Activated T-cell treated with anti-CD3 and anti-CD28 coated beads for 4 hours (primary cell): ENCODE data around the gene TYMP.

ENCODE experiments used
- DNase-seq: peaks from one replicate; pipeline ENCODE4 v3.0.0-alpha.2; 2020

The TYMP gene

DNA sequence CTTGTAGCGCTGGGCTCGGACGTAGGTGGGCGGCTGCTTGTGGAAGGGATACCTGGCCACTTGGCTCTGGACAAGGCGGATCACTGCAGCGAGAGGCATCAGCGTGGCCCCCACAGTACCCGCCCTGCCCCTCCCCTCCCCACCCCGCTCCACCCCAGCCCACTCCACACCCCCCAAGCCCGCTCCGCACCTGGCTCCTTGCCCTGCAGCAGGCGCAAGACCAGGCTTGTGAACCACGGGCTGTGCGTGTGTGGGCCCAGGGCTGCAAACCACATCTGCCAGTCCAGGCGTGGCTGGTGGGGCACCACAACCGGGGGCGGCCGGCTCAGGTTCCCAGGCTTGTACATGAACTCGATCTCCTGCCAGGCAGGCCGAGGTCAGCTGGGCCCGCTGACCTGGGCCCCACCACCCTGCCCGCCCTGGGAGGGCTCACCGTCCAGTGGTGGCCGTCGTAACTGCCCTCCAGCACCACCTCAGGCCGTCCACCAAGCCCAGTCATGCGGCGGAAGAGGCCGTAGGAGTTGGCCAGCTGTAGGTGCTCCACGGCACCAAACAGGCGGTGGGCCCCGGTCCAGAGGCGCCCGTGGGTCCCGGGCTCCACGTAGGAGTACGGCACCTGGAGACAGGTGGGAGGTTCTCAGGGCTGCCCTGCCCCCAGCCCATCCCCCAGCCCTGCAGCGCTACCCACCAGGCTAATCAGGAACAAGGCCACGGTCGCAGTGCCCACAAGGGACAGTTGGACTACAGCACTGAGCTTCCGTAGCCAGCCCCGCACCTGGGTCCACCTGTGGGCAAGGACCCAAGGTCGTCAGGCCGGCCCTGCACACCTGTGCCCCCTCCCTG is 25.2 kb downstream of the TYMP start:
- DNase-seq: no peak

DNA sequence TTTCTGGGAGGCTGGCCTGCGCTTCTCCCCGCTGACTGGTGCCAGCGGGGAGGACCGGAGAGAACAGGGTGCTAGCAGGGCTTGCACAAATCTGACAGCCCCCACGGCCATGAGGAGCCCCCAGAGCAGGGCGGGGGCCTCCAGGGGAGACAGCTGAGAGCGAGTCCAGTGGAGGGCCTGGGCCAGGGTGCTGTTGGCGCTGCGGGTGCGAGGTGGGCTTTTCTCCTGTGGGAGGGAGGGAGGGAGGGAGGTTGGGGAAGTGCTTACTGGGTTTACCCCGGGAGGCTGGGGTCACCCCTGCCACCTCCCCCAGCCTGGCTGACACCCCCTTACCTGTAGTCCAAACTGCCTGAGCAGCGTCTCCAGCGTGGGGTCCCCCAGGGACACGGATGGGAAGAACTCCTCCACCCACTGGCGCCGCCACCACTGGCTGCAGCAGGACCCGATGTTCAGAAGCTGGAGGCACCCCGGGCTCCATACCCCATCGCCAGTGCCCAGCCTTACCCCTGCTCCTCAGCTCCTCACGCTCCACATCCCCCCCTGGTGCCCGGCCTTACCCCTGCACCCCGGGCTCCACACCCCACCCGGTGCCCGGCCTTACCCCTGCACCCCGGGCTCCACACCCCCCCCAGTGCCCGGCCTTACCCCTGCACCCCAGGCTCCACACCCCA is 26.2 kb downstream of the TYMP start:
- no peak for DNase-seq

DNA sequence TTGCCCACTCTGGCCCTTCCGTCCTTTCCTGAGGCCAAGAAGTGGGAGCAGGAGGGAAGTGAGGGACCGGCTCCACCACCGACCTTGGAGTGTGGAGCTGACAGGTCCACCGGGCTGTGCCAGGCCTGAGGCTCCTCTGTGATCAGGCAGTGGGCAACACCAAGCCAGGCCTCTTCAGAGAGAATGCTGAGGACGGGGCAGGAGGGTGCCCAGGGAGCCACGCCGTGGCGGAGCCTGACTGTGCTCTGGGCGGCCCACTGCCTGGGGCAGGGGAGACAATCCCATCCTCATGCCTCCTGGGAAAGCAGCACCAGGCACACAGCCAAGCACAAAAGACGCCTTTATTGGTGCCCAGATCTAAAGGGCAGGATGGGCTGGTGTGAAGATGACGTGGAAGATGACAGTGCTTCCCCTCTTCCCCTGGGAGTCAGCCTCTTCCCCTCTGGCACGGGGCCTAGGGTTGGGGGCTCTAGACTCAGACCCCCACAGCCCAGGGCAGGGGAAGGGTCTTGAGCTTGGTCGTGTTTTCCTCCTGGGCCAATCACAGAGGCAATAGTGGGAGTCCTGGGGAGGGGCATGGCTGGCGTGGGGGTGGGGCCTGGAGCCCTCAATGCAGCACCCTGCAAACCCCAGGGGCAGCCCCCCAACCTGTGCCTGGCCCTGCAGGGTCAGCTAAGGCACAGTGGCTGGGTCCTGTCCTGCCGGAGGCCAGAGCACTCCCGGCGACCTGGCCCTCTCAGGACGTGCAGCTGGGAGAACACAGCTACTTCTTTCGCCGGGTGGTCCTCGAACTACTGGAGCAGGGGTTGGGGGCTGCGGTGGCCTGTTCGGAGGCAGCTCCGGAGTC is 27.0 kb downstream of the TYMP start:
- no peak for DNase-seq

DNA sequence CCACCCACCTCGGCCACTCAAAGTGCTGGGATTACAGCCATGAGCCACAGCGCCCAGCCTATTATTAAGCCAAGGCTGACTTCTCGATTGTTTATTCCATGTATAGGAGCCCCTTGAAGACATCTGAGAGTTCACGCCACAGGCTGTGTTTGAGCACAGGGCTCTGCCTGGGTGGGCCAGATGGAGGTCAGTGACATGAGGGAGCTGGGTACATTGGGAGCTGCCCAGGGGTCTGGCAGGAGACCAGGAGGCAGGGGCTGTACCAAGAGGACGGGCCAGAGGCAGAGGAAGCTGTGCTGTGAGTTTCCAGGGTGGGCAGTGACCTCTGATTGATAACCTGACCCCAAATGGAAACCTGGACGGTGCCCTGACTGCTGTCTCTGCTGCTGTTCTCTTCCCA is 27.7 kb downstream of the TYMP start:
- no peak for DNase-seq

DNA sequence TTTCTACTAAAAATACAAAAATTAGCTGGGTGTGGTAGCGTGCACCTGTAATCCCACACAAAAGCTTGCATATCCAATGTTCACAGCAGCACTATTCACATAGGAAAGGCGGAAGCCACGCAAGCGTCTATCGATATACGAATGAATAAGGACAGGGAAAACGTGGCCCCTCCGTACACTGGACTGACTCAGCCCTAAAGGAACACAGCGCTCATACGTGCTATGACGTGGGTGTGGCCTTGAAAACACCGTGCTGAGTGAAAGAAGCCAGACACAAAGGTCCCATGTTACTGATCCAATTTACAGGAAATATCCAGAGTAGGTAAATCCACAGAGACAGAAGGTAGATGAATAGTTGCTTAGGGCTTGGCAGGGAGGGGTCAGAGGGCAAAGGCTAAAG is 29.4 kb downstream of the TYMP start:
- no peak for DNase-seq

DNA sequence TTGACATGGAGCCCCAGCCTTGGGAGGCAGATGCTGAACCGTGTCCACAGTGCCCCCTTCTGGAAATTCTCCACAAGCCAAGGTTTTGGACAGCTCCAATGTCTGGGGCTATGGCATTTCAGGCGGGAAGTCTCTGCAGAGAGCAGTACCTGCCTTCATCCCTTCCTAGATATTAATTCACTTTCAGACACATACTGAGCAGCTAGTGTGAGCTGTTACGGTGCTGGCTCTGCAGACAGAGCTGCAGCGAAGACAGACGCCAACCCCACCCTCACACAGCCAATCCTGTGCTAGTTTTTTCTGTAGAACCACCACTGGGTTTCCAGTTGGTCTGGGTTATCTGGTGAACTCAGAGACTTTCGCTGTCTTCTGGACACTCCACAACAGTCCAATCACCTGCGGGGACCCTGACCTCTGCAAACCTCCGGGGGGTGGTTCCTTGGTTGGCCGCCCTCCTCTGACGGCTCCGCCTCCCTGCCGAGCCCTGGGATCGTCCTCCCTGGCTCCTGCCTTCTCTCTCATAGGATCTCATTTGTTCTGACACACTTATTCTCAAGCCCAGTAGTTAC is 31.4 kb downstream of the TYMP start:
- peak; percentile 65 for DNase-seq

DNA sequence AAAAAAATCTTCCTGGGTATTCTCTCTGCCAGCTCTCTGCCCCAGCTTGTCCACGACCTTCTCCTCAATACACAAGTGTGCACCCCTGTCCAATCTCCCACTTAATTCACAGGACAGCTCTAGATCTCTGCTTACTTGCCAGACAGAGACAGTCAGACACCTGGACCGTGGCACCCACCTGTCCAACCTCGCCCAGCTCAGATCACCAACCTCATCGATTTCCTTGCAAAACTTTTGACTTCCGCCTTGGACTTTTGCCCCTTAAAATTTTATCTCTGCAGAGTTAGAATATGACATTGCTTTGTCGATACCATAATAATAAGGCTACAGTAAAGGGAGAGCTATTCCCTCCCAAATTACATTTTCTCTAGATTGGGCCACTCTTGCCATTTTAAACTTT is 32.7 kb downstream of the TYMP start:
- no peak for DNase-seq

DNA sequence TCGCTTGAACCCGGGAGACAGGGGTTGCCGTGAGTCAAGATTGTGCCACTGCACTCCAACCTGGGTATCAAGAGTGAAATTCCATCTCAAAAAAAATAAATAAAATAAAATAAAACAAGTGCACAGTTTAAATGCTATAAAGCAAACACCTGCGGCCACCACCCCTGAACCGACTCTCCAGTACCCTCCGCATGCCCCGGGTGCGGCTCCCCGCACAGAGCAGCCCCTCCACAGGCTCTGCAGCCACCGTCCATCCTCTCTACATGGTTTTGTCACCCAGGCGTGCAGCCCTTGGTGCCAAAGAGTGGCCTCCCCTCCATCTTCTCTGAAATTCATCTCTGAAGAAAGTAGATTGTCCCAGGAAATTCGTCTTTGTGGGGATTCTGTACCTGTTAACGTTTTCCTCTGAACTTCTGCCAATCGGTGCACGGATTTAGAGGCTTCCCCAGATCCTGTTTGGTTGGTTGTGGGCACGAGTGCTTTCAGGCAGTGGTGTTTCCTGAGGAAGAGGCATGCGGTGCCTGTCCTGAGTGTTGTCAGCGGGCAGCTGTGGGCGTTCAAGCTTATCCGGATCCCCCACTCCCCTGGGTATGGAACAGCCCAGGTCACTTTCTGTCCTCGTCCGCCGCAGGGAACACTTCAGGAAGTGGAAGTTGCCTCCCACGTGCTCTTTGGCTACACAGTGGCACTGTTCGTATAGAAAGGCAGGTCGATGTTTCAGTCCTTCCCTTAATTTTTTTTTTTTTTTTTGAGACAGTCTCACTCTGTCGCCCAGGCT is 39.1 kb downstream of the TYMP start:
- DNase-seq: no peak

DNA sequence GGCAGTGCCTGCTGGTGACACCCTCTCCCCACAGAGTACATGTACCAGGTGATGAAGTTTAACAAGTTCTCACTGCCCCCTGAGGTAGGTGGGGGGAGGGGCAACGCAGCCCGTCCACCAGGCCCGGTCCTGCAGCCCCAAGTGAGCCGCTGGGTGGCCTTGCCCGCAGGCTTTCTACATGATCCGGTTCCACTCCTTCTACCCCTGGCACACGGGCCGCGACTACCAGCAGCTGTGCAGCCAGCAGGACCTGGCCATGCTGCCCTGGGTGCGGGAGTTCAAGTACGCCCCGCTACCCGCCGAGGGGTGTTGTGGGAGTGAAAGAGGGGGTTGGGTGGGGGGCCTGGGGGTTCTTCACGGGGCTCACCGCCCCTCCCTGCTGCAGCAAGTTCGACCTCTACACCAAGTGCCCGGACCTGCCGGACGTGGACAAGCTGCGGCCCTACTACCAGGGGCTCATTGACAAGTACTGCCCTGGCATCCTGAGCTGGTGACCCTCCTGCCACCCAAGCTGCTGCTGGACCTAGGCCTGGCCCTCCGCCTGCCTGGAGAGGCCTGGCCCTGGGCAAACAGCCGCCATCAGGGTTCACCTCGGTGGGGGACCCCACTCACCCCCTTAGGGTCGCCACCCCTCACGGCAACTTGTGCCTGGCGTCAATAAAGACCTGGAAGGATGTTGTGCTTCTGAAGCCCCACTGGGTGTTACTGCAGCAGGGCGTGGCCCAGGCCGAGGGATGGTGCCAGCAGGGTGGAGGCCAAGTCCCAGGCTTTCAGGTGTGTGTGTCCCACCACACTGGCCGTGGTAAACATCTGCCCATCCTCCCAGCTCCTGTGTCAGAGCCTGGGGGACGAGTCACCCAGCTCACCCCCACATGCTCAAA is 40.2 kb downstream of the TYMP start:
- no peak for DNase-seq

DNA sequence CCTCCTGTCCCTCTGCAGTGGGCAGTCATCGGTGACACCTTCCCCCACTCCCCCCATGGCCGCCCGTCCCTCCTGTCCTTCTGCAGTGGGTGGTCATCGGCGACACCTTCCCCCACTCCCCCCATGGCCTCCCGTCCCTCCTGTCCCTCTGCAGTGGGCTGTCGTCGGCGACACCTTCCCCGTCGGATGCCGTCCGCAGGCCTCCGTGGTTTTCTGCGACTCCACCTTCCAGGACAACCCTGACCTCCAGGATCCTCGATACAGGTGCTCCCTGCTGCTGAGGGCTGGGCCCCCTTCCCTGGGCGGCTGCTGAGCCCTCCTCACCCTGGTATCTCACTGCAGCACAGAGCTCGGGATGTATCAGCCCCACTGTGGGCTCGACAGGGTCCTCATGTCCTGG is 40.9 kb downstream of the TYMP start:
- DNase-seq: no peak

DNA sequence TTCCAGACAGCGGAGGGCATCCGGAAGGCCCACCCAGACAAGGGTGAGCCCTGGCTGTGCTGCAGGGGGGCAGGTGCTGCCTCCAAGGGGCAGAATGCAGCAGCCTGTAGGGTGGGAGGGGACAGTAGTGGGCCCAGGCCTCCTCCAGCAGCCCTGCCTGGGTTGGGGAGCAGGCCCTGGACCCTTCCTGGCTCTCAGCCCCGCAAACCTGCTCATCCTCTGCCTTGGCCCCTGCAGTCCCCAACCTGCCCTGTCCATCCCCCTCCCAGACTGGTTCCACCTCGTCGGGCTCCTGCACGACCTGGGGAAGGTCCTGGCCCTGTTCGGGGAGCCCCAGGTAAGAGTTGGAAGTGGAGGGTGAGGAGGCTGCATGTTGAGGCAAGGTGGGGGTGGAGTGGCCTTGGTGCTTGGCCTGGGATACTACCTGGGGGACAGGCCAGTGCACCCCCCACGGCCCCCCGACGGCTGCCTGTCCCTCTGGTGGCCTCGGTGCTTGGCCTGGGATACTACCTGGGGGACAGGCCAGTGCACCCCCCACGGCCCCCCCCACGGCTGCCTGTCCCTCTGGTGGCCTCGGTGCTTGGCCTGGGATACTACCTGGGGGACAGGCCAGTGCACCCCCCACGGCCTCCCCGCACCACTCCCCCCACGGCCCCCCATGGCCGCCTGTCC is 41.7 kb downstream of the TYMP start:
- no peak for DNase-seq

DNA sequence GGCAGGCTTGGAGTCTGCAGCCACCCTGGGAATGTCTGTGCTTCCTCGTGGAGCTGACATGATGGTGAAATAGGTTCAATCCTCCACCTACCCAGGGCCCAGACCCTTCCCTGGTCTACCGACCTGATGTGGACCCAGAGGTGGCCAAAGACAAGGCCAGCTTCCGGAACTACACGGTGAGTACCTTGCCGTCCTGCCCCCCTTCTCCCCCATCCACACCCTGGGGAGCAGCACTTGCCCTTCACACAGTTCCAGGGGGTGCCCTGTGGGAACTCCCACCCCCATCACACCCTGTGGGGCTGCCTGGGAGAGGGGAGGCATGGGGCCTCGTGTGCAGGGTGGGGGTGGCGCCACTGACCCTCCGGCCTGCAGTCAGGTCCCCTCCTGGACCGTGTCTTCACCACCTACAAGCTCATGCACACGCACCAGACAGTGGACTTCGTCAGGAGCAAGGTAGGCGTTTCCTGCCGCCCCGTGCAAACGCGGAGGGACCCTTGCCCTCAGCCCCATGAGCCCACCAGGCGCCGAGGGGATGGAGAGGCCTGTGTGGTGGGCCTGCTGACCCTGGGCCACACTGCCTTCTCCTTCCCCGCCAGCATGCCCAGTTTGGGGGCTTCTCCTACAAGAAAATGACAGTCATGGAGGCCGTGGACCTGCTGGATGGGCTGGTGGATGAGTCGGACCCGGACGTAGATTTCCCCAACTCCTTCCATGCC is 42.4 kb downstream of the TYMP start:
- DNase-seq: no peak

DNA sequence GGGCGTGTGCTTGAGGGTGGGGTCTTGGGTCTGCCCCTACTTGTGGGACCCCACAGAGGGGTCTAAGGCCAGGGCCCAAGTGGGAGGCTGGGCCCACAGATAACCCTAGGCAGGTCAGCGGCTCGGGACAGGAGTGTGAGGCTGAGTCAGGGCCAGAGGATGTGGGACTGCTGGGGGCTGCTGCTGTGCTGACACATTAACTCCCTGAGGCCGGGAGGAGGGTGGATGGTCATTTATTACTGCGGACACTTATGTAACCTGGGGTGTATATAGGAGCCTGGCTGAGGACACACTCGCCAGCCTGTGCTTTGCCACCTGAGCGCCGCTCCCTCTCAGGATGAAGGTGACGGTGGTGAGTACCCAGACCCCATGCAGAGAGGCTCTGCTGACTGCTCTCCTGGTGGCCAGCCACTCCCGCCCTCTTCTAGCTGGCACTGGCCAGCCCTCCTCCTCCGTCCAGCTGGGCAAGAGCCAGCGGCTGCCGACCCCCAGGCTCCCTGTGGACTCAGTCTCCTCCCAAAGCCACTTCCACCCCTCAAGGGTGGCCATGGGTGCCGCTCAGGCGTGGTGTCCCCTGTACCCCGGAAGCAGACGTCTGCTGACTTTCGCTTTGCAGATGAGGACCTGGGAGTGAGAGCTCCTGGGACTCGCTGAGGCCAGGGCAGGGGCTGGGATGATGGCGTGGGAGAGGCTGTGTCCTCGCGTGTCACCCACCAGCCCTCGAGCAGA is 43.1 kb downstream of the TYMP start, which contains the start of gene MIOX:
MIOX (plus strand) TSS at position 299 of the 729 bp plus-strand sequence; CDS start at position 338, 39 bp downstream.
- DNase-seq: no peak

DNA sequence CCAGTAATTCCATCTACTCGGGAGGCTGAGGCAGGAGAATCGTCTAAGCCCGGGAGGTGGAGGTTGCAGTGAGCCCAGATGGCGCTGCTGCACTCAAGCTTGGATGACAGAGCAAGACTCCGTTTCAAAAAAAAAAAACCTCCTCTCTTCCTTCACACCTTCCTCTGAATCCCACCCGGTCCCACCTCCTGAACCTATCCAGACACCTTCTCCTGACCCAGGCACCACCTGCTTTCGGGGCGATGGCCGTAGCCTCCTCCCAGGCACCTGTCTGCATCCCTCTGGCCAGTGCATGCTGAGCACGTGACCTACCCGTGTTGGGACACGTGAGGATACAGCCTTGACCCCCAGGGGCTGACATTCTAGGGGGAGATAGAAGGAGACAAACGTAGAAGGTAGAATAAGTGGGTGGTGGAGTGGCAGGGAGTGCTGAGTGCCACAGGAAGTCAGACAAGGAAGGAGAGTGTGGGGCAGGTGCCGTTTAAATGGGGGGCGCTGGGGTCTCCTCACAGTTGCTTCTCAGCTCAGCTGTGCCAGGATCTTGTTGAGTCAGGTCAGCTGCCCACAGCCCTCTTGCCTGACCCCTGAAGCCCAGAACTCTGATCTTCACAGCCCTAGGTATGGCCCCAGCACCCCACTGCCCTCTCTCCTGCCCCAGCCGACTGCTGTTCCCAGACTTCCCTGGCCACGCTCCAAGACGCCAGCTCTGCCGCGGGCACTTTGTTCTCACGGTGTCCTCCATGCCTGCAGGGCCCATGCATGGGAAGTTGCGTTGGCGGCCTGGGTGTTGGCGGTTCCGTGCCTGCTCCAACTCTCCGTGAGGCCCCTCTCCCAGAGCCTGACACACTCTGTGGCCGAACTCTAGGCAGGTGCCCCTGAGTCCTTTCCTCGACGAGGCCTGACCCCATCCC is 44.3 kb downstream of the TYMP start:
- DNase-seq: no peak

DNA sequence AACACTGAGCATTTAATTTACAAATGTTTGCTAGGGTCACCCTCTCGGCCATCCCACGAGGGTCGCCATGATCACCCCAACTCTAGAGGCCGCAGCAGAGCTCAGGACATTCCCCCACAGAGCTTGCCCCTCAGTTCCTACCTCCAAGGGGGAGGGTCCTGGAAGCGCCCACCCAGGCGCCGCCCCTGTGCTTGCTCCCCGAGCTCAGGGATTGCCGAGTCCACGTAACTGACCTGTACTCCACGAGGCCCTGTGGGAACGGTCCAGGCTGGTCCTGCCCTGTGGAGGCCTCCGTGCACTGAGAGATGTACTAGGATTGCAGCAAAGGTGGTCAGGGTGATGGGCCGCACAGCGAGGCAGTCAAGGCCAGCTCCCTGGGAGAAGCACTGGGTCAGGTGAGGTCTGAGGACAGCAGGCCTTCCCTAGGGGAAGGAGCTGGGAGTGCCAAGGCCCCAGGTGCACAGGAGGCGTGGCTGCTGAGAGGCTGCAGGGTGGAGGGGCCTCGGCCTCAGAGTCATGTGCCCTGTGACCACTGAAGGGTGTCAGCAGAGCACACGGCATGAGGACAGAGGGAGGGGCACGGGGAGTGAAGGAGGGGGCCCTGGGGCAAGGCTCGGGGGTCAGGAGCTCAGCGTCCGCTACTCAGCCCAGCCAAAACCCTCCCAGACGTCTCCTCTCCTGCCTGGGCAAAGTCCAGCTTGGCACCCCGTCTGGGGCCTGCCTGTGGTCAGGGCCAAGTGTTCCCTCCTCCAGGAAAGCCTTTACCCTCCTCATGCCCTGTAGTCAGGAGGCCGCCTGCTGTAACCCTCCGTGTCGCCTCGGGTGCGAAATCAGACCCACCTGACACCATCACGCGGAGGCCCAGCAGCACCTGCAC is 45.6 kb downstream of the TYMP start:
- no peak for DNase-seq

DNA sequence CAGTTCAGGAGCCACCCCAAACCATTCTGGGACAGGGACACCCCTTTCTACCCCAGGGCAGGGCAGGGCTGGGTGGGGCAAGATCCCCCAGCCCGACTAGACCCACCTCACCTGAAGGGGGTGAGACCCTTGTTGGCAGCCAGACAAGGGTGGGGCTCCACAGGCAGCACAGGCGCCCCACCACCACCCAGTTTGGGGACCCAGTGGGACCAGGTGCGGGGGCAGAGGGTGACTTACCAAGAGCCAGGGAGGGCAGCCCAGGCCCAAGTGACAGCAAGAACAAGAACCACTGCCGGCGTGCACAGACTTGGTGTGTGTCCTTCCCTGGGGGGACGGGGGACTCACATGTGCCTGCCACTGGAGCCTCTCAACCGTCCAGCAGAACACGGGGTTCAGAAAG is 46.3 kb downstream of the TYMP start:
- DNase-seq: no peak

DNA sequence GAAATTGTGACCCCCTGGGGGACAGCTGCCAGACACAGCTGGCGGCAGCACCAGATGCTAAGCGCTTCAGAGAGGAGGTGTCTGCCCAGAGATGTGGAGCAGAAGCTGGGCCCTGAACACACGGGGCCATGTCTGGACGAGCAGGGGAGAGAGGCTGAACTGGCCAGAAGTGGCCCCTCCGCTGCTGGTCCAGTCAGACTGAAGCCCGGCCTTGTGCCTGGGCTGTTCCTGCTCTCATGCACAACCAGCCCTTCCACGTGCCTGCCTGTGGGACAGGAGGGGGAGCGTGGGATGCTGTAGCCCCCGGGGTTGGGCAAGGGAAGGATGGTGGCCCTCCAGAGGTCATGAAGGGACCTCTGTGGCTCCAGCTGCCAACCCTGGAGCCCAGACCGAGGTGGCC is 46.7 kb downstream of the TYMP start:
- DNase-seq: no peak
